Measurements from ENCODE around the gene SLC26A1.

The SLC26A1 gene

DNA sequence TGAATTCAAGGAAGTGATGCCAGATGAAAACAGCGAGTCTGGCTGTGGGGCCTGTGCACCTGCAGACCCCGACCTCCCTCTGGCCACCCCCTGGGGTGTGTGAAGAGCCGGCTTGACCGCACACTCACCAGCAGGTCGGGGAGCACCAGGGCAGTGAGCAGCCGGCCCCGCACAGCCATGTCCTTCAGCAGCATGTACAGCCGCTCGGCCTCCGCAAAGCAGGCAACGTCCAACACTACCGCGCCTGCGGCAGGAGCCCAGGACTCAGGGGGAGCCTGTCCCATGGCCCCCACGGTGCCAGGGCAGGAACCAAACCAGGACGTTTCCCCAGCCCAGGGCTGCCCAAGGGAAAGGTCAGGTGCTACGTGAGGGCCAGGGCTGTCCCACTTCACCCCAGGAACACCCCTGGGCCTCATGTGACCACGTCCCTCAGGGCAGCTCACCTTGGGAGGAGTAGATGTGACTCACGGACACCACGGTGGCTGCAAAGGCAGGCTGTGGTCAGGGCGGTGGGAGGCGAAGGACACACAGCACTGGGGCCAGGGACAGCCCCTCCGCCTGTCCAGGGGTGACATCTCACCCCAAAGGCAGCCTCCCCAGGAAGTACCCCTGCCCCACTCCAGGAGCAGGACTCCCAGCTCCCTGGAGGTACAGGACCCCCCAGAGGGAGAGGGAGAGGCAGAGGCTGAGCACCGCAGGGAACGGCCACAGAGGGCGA, 28.0 kb downstream of the SLC26A1 start:
- H4K8ac ChIP-seq (ENCODE audit: low read length), result no peak overlapping the region
- no peak overlapping the region for H3K9ac ChIP-seq (ENCODE audit: low read length)
- H4K91ac ChIP-seq (ENCODE audit: low read length), result no peak overlapping the region
- no peak overlapping the region for H3K27ac ChIP-seq (ENCODE audit: low read length, poor library complexity, severe bottlenecking)
- WGBS, result 91% methylated on average over 26 of the region's 26 CpGs
- no peak overlapping the region for H3K4me3 ChIP-seq (ENCODE audit: insufficient read depth in 1 of 2, low read depth in 1 of 2, low read length in 2 of 2)
- no peak overlapping the region for H2BK15ac ChIP-seq (ENCODE audit: low read depth, poor library complexity, severe bottlenecking)
- no peak overlapping the region for H2BK5ac ChIP-seq (ENCODE audit: low read depth, low read length, poor library complexity, severe bottlenecking)
- no peak overlapping the region for H3K14ac ChIP-seq (ENCODE audit: low read length in 2 of 2)
- H3K4me1 ChIP-seq (ENCODE audit: control insufficient read depth, insufficient read depth, low read depth, low read length), result peaks cover 21% of the 10 kb centered on the region
- no peak overlapping the region for H3K4ac ChIP-seq (ENCODE audit: low read depth in 1 of 2, low read length in 2 of 2)
- no peak overlapping the region for H2BK12ac ChIP-seq (ENCODE audit: low read length in 2 of 2)
- H3K4me2 ChIP-seq (ENCODE audit: low read length, poor library complexity, severe bottlenecking), result no peak overlapping the region
- no peaks in the 10 kb centered on the region for H3K27me3 ChIP-seq (ENCODE audit: control insufficient read depth in 1 of 2, insufficient read depth in 1 of 2, low read length in 2 of 2)
- DNase-seq, result no peak
- peaks cover 52 to 93% of the 10 kb centered on the region in 2 experiments for H3K36me3 ChIP-seq (ENCODE audit: control insufficient read depth in 1 of 2, insufficient read depth in 2 of 2, low read depth in 1 of 2, low read length in 2 of 2)
- H3K23ac ChIP-seq (ENCODE audit: low read length in 2 of 2), result no peak overlapping the region
- no peak overlapping the region for H2BK120ac ChIP-seq (ENCODE audit: low read depth, low read length)
- no peaks in the 10 kb centered on the region for H3K9me3 ChIP-seq (ENCODE audit: control insufficient read depth, low read length)
- H3K79me1 ChIP-seq (replicated peaks; ENCODE audit: low read length, poor library complexity, severe bottlenecking), result peaks cover 10% of the 10 kb centered on the region
- no peak overlapping the region for H2AK5ac ChIP-seq (ENCODE audit: low read length, severe bottlenecking)
- no peak overlapping the region for H2AFZ ChIP-seq (ENCODE audit: low read depth, low read length)
- H3K18ac ChIP-seq (ENCODE audit: low read depth in 1 of 2, low read length in 2 of 2), result no peak overlapping the region

GRCh38 chr4:964346-965025, 28.7 kb downstream of the SLC26A1 start:
- no peak for DNase-seq
- H3K27me3 ChIP-seq (ENCODE audit: control insufficient read depth in 1 of 2, insufficient read depth in 1 of 2, low read length in 2 of 2), result no peaks in the 10 kb centered on the region
- H2BK12ac ChIP-seq (ENCODE audit: low read length in 2 of 2), result no peak overlapping the region
- H3K18ac ChIP-seq (ENCODE audit: low read depth in 1 of 2, low read length in 2 of 2), result no peak overlapping the region
- no peak overlapping the region for H3K27ac ChIP-seq (ENCODE audit: low read length, poor library complexity, severe bottlenecking)
- no peak overlapping the region for H4K8ac ChIP-seq (ENCODE audit: low read length)
- H3K9me3 ChIP-seq (ENCODE audit: control insufficient read depth, low read length), result no peaks in the 10 kb centered on the region
- H2AFZ ChIP-seq (ENCODE audit: low read depth, low read length), result no peak overlapping the region
- no peak overlapping the region for H3K9ac ChIP-seq (ENCODE audit: low read length)
- no peak overlapping the region for H2AK5ac ChIP-seq (ENCODE audit: low read length, severe bottlenecking)
- H3K4me2 ChIP-seq (ENCODE audit: low read length, poor library complexity, severe bottlenecking), result no peak overlapping the region
- H2BK5ac ChIP-seq (ENCODE audit: low read depth, low read length, poor library complexity, severe bottlenecking), result no peak overlapping the region
- H3K23ac ChIP-seq (ENCODE audit: low read length in 2 of 2), result no peak overlapping the region
- peaks cover 58 to 96% of the 10 kb centered on the region in 2 experiments for H3K36me3 ChIP-seq (ENCODE audit: control insufficient read depth in 1 of 2, insufficient read depth in 2 of 2, low read depth in 1 of 2, low read length in 2 of 2)
- no peak overlapping the region for H4K91ac ChIP-seq (ENCODE audit: low read length)
- peaks cover 8% of the 10 kb centered on the region for H3K79me1 ChIP-seq (replicated peaks; ENCODE audit: low read length, poor library complexity, severe bottlenecking)
- no peak overlapping the region for H2BK15ac ChIP-seq (ENCODE audit: low read depth, poor library complexity, severe bottlenecking)
- no peak overlapping the region for H3K4me3 ChIP-seq (ENCODE audit: insufficient read depth in 1 of 2, low read depth in 1 of 2, low read length in 2 of 2)
- peaks cover 22% of the 10 kb centered on the region for H3K4me1 ChIP-seq (ENCODE audit: control insufficient read depth, insufficient read depth, low read depth, low read length)
- no peak overlapping the region for H3K14ac ChIP-seq (ENCODE audit: low read length in 2 of 2)
- H2BK120ac ChIP-seq (ENCODE audit: low read depth, low read length), result no peak overlapping the region
- WGBS, result 96% methylated on average over 21 of the region's 23 CpGs
- no peak overlapping the region for H3K4ac ChIP-seq (ENCODE audit: low read depth in 1 of 2, low read length in 2 of 2)

GRCh38 chr4:963276-964225, 29.7 kb downstream of the SLC26A1 start:
- no peak overlapping the region for H2AK5ac ChIP-seq (ENCODE audit: low read length, severe bottlenecking)
- H4K91ac ChIP-seq (ENCODE audit: low read length), result no peak overlapping the region
- H3K27me3 ChIP-seq (ENCODE audit: control insufficient read depth in 1 of 2, insufficient read depth in 1 of 2, low read length in 2 of 2), result no peaks in the 10 kb centered on the region
- 95% methylated on average over 36 of the region's 39 CpGs for WGBS
- H3K27ac ChIP-seq (ENCODE audit: low read length, poor library complexity, severe bottlenecking), result no peak overlapping the region
- no peak overlapping the region for H2AFZ ChIP-seq (ENCODE audit: low read depth, low read length)
- H3K4me2 ChIP-seq (ENCODE audit: low read length, poor library complexity, severe bottlenecking), result no peak overlapping the region
- H3K23ac ChIP-seq (ENCODE audit: low read length in 2 of 2), result no peak overlapping the region
- DNase-seq, result no peak
- H3K4me1 ChIP-seq (ENCODE audit: control insufficient read depth, insufficient read depth, low read depth, low read length), result peaks cover 21% of the 10 kb centered on the region
- no peak overlapping the region for H2BK15ac ChIP-seq (ENCODE audit: low read depth, poor library complexity, severe bottlenecking)
- no peak overlapping the region for H3K4me3 ChIP-seq (ENCODE audit: insufficient read depth in 1 of 2, low read depth in 1 of 2, low read length in 2 of 2)
- no peak overlapping the region for H2BK12ac ChIP-seq (ENCODE audit: low read length in 2 of 2)
- no peak overlapping the region for H2BK5ac ChIP-seq (ENCODE audit: low read depth, low read length, poor library complexity, severe bottlenecking)
- peaks cover 67 to 99% of the 10 kb centered on the region in 2 experiments for H3K36me3 ChIP-seq (ENCODE audit: control insufficient read depth in 1 of 2, insufficient read depth in 2 of 2, low read depth in 1 of 2, low read length in 2 of 2)
- no peak overlapping the region for H4K8ac ChIP-seq (ENCODE audit: low read length)
- no peak overlapping the region for H3K14ac ChIP-seq (ENCODE audit: low read length in 2 of 2)
- no peaks in the 10 kb centered on the region for H3K9me3 ChIP-seq (ENCODE audit: control insufficient read depth, low read length)
- H3K18ac ChIP-seq (ENCODE audit: low read depth in 1 of 2, low read length in 2 of 2), result no peak overlapping the region
- peaks cover 4% of the 10 kb centered on the region for H3K79me1 ChIP-seq (replicated peaks; ENCODE audit: low read length, poor library complexity, severe bottlenecking)
- H3K9ac ChIP-seq (ENCODE audit: low read length), result no peak overlapping the region
- no peak overlapping the region for H3K4ac ChIP-seq (ENCODE audit: low read depth in 1 of 2, low read length in 2 of 2)
- H2BK120ac ChIP-seq (ENCODE audit: low read depth, low read length), result no peak overlapping the region

All from mesenchymal stem cell (in vitro differentiated cells and primary cell).